GM18868 (cell line): ENCODE measurements around the gene EIF4E.
"Not testable (repeated sequence)": the region's sequence is repeated elsewhere in the genome, so short reads cannot be mapped to it uniquely, and the experiment has no call there.

Source experiments
- ATAC-seq: cut with Tn5 transposase; IDR thresholded peaks from one replicate; pipeline ENCODE4 v1.9.1; 2021; ENCODE audit warnings: mild to moderate bottlenecking, moderate library complexity; ENCODE audit not compliant: unreplicated experiment

EIF4E gene

GRCh38 chr4:98934851-98935250, 5.9 kb upstream of the EIF4E start:
- ATAC-seq = not testable (repeated sequence)

GRCh38 chr4:98932539-98932938, 3.6 kb upstream of the EIF4E start:
- no peak for ATAC-seq

DNA sequence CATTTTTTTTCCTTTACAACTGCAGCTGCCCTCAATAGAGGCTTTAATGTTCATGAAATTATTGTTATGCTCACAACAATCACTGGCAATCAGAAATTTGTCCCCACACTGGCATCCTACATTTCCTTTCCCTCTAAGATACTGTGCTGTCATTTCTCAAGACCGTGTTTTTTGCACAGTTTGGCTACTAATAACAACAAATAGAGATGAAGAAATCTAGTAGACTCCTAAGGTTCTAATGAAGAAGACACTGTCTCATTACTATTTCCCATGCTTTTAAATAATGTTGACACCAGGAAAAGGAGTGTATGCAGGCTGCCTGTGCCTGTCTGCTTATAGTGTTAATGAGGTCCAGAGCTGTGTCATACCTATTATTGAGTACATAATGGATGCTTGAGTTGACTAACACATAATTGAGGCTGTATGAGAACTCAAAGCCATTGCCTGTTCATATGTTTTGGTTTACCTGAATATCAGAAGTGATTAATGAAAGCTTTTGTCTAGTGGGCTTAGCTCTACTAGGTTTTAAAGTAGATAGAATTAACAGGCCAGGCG, 1.5 kb upstream of the EIF4E start:
- no peak for ATAC-seq

- ATAC-seq = peak; percentile 60
These were observed 671 bp upstream of the EIF4E start for GRCh38 chr4:98929341-98930267.

DNA sequence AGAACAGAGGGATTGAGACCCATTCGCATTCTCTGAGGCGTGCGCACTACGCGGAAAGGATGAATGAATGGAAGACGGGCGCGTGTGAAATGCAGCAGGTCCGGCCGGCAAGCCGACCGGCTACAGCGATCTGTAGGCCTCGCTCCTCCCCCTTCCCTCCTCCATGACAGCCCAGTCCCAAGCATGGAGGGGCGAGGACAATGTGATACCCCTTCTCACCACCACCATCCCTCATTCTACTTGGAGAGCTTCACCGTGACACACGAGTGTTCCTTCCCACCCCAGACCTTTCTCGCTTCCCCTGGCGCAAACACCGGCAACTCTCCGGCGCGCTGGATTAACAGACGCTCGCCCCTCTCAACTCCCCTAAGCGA, 815 bp downstream of the EIF4E start:
- ATAC-seq = peak; percentile 40

- not testable (repeated sequence) for ATAC-seq
These were observed 2.7 kb downstream of the EIF4E start for GRCh38 chr4:98926257-98926656.

- peak; percentile 42 for ATAC-seq
These were observed 7.6 kb downstream of the EIF4E start for GRCh38 chr4:98921292-98921691.

DNA sequence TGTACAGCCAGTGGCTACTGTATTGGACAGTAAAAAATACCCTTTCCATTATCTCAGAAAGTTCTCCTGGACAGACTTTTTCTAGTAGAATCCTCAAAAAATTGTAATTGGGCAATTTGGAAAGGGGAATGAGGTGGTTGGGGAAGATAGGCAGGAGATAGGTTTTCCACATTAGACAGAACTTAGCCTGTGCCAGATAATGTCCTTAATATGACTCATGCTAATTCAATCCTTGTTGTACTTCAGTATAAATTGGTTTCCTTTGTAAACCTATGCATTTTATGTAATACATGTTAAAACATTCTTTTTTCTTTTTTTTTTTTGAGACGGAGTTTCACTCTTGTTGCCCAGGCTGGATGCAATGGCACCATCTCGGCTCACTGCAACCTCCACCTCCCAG, 8.9 kb downstream of the EIF4E start:
- no peak for ATAC-seq

GRCh38 chr4:98910728-98911127, 18.2 kb downstream of the EIF4E start:
- peak; percentile 29 for ATAC-seq

DNA sequence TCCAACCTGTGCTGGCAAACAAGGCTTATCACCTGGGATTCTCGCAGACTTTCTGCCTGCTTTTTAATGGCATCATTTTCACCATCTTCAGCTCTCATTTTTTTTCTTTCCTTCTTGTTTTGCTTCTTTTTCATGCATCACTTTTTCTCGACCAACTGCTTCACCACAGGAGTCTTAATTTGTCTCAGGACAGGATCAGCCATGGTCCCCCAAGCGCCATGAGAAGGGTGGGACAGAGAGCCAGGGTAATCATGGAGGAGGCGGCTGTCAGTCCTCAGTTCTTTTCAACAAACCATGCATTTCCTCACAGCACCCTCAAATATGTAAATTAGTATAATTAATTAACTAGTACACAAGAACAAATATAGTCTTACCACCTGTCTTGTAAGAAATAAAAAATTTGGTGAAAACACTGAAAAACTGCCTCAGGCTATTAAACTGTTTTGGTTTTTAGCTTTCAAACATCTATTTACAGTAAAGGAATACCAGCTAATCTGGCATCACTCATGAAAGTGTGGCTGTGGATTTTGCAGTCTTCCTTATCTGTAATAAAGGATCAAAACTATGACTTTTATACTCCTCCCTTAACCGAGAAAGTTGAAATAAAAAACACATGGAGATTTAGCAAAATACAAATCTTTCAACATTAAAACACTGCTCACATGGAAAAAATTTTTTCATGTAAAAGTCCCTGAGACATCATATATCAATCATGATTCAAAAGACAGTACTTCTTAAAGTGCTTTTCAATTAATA, 19.1 kb downstream of the EIF4E start:
- ATAC-seq = no peak

DNA sequence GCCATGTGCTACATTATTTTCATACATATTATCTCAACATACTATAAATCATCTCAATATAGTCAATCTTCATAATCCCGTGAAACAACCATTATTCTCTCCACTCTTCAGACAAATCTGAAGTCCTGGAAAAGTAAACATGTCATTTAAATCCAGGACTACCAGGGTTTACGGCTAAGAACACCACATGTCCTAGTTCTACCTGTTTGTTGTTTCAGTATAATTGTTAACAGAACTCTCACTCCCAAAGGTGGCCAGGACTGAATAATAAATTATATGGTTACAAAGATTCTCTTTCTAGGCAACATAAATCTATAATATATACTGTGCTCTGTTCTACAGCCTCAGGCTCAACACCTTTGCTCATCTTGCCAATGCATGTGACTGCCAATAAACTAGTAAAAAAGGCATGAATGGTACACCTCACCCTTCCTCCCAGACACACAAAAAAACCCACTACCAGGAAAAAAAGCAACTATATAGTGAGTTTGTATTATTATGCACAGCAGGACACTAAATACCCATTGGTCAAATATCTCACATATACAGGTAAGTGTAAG, 20.1 kb downstream of the EIF4E start:
- no peak for ATAC-seq

DNA sequence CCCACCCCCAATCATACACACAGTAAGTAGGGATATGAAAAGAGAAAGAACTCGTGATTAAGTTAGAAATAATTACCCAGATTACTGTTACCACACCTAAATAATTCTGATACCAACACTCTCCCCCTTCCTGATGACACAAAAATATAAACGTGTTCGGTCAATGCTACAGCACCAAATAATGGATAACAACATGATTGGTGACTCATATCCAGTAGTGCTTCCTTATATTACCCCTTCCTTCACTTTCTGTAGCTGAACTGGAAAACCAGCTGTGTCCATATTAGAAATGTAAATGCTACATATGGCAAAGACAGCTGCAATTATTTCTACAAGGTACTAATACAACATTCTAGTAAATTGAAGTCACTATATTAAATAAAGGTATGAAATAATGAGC, 20.8 kb downstream of the EIF4E start:
- no peak for ATAC-seq

- ATAC-seq = no peak
These were observed 23.1 kb downstream of the EIF4E start for GRCh38 chr4:98905839-98906238.

GRCh38 chr4:98905297-98905696, 23.6 kb downstream of the EIF4E start:
- ATAC-seq = no peak

GRCh38 chr4:98903963-98904362, 25.0 kb downstream of the EIF4E start:
- no peak for ATAC-seq

DNA sequence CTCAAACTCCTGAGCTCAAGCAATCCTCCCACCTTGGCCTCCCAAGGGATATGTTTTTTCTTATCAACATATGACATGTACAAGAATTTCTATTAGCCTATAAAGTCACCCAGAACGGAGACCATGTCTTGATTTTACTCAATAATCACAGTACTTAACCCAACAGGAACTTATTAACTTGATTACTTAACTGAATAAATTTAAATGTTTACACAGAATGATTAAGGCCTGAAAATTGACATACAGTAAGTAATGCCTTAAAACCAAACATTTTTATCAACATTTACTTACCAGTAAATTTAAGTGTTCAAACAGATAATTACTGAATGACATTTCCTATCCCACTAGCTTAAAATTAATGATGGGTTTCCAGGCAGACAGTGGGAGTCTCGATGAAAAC, 25.4 kb downstream of the EIF4E start:
- no peak for ATAC-seq

DNA sequence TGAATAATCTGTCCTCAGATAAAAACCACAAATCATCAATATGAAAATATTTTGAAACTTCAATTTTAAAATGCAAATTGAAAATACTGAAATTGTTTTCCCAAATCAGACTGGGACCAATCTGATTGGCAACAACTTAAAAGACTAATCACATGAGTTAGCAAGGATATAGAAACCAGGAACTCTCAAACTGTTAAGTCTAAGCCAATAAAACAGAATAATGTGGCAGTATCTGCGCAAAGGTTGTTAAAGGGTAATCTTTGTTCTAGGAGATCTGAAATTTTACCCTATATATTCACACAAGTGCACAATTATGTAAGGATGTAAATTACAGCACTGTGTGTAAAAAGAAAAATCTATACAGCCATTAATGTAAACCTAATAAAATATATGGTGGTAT, 29.7 kb downstream of the EIF4E start:
- ATAC-seq = no peak

DNA sequence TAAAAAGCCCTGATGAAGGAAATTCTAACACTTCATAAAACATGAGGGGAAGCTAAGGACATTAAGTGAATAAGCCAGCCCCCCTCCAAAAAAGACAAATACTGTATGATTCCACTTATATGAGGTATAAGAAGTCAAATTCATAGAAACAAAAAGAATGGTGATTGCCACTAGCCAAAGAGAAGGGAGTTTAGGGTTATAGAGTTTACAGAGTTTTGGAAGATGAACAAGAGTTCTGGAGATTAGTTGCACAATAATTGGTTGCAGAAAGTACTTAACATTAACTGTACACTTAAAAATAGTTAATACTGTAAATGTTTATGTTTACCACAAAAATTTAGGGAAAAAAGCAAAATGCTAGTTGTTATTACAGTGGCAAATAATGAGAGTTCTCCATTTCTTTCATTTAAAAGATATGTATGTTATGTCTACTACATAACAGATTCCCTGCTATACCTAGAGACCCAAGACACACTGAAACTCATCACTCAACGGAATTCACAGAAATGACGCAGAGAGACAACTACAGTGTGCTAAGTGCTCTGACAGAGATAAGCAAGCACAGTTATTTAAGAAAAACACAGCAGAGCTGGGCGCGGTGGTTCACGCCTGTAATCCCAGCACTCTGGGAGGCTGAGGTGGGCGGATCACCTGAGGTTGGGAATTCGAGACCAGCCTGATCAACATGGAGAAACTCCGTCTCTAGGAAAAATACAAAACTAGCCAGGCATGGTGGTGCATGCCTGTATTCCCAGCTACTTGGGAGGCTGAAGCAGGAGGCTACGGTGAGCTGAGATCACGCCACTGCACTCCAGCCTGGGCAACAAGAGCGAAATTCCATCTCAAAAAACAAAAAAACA, 37.2 kb downstream of the EIF4E start:
- no peak for ATAC-seq

GRCh38 chr4:98890702-98891455, 38.1 kb downstream of the EIF4E start:
- ATAC-seq = no peak

DNA sequence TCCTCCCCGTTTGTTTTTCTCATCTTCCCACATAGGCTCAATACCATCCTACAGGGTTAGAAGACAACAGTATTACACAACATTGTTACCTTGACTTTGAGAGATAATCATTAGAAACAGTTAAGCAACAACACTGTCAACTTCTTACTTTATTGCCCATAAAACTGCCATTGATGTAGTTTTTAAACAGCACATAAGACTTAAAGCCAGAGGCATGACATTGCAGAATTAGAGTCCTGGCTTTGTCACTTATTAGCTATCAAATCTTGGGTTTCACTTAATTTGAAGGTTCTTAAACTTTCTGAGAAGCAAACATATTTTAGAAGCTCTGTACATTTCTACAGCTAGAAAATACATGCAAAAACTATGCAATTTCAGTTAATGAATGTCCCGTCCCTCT, 41.8 kb downstream of the EIF4E start:
- ATAC-seq = no peak
